Upper lobe of left lung (tissue), 6 donors: ENCODE results near the gene VPS35L. TPM values are rescaled to one million over a fixed set of nuclear protein-coding genes. Genes with fewer than 3 reads are reported as not detected.
"Not testable (repeated sequence)": the region's sequence is repeated elsewhere in the genome, so short reads cannot be mapped to it uniquely, and the experiment has no call there.

Experiments used
- ATAC-seq, 2 donors: fragments of 200-7000 bp; cut with Tn5 transposase; one replicate each; pipeline ENCODE4 v1.9.1; 2022; ENCODE audit warnings: mild to moderate bottlenecking in 2 of 2, moderate library complexity in 2 of 2; ENCODE audit not compliant: low FRiP score in 2 of 2
- DNase-seq, 2 donors: peaks; one replicate each; pipeline ENCODE4 v3.0.0-alpha.2; 2019 to 2020
- H3K27ac ChIP-seq, 4 donors: fragments of 200-600 bp; sonication (generic); one replicate each; pipeline ENCODE4 v1.5.1; 2016 to 2019
- H3K27me3 ChIP-seq, 4 donors: fragments of 200-600 bp; sonication (generic); one replicate each; pipeline ENCODE4 v1.5.1; 2017 to 2019
- H3K36me3 ChIP-seq, 4 donors: fragments of 200-600 bp; sonication (generic); one replicate each; pipeline ENCODE4 v1.5.1; 2016 to 2019
- H3K4me1 ChIP-seq, 4 donors: fragments of 200-600 bp; sonication (generic); one replicate each; pipeline ENCODE4 v1.5.1; 2018 to 2019
- H3K4me3 ChIP-seq, 4 donors: fragments of 200-600 bp; sonication (generic); one replicate each; pipeline ENCODE4 v1.5.1; 2017 to 2019; ENCODE audit warnings: mild to moderate bottlenecking in 2 of 4, moderate library complexity in 1 of 4
- H3K9me3 ChIP-seq, 4 donors: fragments of 200-600 bp; sonication (generic); one replicate each; pipeline ENCODE4 v1.5.1; 2018 to 2019
- EP300 ChIP-seq, 4 donors: sonication (generic); formaldehyde crosslinking; IDR thresholded peaks; one replicate each; pipeline ENCODE4 v1.5.1; 2017; ENCODE audit warnings: antibody characterized with exemption in 4 of 4, control low read depth in 2 of 4
- POLR2A ChIP-seq, 4 donors: fragments of 450-650 bp; IDR thresholded peaks; one replicate each; pipeline ENCODE4 v1.5.1; 2016 to 2017; ENCODE audit warnings: antibody characterized with exemption in 4 of 4, mild to moderate bottlenecking in 2 of 4
- POLR2AphosphoS5 ChIP-seq, 2 donors: sonication (generic); formaldehyde crosslinking; IDR thresholded peaks; one replicate each; pipeline ENCODE4 v1.5.1; 2017; ENCODE audit warnings: antibody characterized with exemption in 2 of 2
- WGBS, 2 donors: methylation state at CpG; one replicate each; pipeline ENCODE4 v1.1.5; 2017 to 2018; 5-methylcytosine and 5-hydroxymethylcytosine counted together
- total RNA-seq, 6 donors: library from RNA; depleted of rRNA in 4 of 6; stranded (reverse); fragments of >200 nt in 4 of 6; gene quantifications; one replicate each; pipeline versions ENCODE4 v1.1.0 to v1.2.1, GENCODE V29; 2016 to 2021
- TF ChIP-seq, protein P1 (sequence below), 6 experiments: fragments of 450-650 bp in 4 of 6; fragments of 200-600 bp in 2 of 6; sonication (generic) in 2 of 6; IDR thresholded peaks; one replicate each; pipeline ENCODE4 v1.5.1; 2016 to 2019; ENCODE audit warnings: antibody characterized with exemption in 6 of 6
- donor health status: DM: no; HTN: no; CAD: no; lungs with moderate emphysema.
- donor health status: DM: no; HTN: yes; CAD: no; lungs with severe emphysema.

Gene VPS35L
- total RNA-seq, 6 donors from 2014 or later = 39.8 to 52.9 (median 45.2) TPM

DNA sequence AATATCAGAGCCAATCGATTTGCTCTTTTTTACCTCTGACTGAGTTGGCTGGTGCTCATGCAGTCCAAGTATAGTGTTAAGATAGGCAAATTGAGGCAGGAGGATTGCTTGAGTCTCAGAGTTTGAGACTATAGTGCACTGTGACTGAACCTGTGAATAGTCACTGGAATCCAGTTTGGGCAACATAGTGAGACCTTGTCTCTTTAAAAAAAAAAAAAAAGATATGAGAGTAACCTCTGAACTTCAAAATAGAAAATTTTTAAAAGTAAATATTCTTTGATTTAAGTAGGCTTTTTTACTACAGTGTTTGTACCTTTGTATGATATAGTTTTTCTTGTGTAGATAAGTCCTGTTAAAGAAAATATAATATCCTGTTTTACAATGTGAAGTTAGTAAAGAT is 28.3 kb upstream of the VPS35L start:
- no peak for ATAC-seq
- TF ChIP-seq EP300 (IDR thresholded peaks at IDR 0.05) (no peak), POLR2AphosphoS5 (IDR thresholded peaks at IDR 0.05) (no peak), POLR2A (IDR thresholded peaks at IDR 0.05) (no peak)
- TF ChIP-seq, protein P1, sequence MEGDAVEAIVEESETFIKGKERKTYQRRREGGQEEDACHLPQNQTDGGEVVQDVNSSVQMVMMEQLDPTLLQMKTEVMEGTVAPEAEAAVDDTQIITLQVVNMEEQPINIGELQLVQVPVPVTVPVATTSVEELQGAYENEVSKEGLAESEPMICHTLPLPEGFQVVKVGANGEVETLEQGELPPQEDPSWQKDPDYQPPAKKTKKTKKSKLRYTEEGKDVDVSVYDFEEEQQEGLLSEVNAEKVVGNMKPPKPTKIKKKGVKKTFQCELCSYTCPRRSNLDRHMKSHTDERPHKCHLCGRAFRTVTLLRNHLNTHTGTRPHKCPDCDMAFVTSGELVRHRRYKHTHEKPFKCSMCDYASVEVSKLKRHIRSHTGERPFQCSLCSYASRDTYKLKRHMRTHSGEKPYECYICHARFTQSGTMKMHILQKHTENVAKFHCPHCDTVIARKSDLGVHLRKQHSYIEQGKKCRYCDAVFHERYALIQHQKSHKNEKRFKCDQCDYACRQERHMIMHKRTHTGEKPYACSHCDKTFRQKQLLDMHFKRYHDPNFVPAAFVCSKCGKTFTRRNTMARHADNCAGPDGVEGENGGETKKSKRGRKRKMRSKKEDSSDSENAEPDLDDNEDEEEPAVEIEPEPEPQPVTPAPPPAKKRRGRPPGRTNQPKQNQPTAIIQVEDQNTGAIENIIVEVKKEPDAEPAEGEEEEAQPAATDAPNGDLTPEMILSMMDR (IDR thresholded peaks at IDR 0.05) = no peak
- no peak for DNase-seq
- no peak overlapping the region for H3K4me3 ChIP-seq
- H3K4me1 ChIP-seq = peaks cover 21 to 31% (median 26%) of the 10 kb centered on the region in 4 donors
- H3K27me3 ChIP-seq = no peaks in the 10 kb centered on the region
- H3K36me3 ChIP-seq = peaks cover 0 to 26% (median 7%) of the 10 kb centered on the region in 4 donors
- no peaks in the 10 kb centered on the region for H3K9me3 ChIP-seq
- 92 to 93% methylated on average over 1 of the region's 1 CpG for WGBS, 2 donors
- no peak overlapping the region for H3K27ac ChIP-seq

DNA sequence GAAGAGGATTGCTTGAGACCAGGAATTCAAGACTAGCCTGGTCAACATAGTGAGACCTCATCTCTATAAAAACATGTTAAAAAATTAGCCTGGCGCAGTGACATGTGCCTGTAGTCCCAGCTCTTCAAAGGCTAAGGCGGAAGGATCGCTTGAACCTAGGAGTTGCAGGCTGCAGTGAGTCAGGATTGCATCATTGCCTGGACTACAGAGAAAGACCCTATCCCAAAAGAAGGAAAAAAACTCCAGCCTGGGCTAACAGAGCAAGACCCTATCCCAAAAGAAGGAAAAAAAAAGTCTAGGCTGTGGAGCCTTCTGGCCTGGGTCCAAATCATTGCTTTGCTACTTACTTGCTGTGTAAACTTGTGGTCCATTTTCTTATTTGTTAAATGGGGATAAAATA is 26.8 kb upstream of the VPS35L start:
- 97 to 100% methylated on average over 3 of the region's 3 CpGs for WGBS, 2 donors

GRCh38 chr16:19532601-19533000 is 22.9 kb upstream of the VPS35L start:
- no peaks in the 10 kb centered on the region for H3K27me3 ChIP-seq
- H3K4me1 ChIP-seq = no peaks in the 10 kb centered on the region
- WGBS, 2 donors = 73 to 91% methylated on average over 1 of the region's 1 CpG
- ATAC-seq (no peak), DNase-seq (no peak)
- TF ChIP-seq POLR2A (IDR thresholded peaks at IDR 0.05) = no peak
- TF ChIP-seq, protein P1 (IDR thresholded peaks at IDR 0.05) = no peak
- no peak for TF ChIP-seq POLR2AphosphoS5 (IDR thresholded peaks at IDR 0.05)
- TF ChIP-seq EP300 (IDR thresholded peaks at IDR 0.05) = no peak
- peaks cover 4 to 63% (median 26%) of the 10 kb centered on the region in 4 donors for H3K36me3 ChIP-seq
- H3K27ac ChIP-seq = no peak overlapping the region
- no peaks in the 10 kb centered on the region for H3K9me3 ChIP-seq
- H3K4me3 ChIP-seq = no peak overlapping the region

More for the DNA sequence above, 26.8 kb upstream of the VPS35L start:
- H3K4me1 ChIP-seq = peaks cover 9 to 17% (median 13%) of the 10 kb centered on the region in 4 donors
- H3K9me3 ChIP-seq = no peaks in the 10 kb centered on the region
- TF ChIP-seq POLR2A (IDR thresholded peaks at IDR 0.05) = no peak
- no peak for TF ChIP-seq POLR2AphosphoS5 (IDR thresholded peaks at IDR 0.05)
- no peak for DNase-seq
- no peaks in the 10 kb centered on the region for H3K27me3 ChIP-seq
- H3K27ac ChIP-seq = no peak overlapping the region
- no peak overlapping the region for H3K4me3 ChIP-seq
- H3K36me3 ChIP-seq = peaks cover 4 to 41% (median 10%) of the 10 kb centered on the region in 4 donors
- ATAC-seq = no peak

DNA sequence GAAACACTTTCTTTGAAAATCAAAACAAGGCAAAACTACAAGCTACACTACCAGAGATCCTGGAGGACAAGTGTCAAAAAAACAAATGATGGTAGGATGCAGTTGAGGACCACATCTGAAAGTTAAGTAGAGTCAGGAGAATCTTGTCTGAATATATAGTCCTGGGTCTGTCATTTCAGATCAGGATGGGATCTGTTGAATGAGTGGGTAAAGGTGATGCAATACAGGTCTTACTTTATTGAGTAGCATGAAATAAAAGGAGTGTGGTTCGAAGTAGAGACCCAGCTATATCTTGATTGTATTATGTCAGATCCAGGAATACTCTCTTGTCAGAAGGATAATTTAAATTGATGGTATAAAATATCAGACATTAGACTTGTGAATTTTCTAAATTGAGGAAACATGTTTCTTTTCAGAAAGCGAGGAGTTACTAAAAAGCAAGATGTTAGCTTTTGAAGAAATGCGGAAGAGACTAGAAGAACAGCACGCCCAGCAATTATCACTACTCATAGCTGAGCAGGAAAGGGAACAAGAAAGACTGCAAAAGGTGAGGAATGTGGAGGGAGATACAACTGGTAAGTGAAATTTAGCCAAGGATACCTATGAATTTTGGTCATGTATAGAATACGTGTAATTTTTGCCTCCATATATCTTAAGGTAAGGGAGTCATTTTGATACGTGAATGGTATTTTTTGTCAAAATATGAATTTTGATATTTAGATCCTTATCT is 15.1 kb upstream of the VPS35L start:
- no peak for TF ChIP-seq EP300 (IDR thresholded peaks at IDR 0.05)
- TF ChIP-seq, protein P1 (IDR thresholded peaks at IDR 0.05) = no peak
- TF ChIP-seq POLR2A (IDR thresholded peaks at IDR 0.05) = no peak
- TF ChIP-seq POLR2AphosphoS5 (IDR thresholded peaks at IDR 0.05) = no peak
- Histone ChIP-seq H3K4me1 (no peaks in the 10 kb centered on the region), H3K27me3 (no peaks in the 10 kb centered on the region), H3K9me3 (no peaks in the 10 kb centered on the region), H3K4me3 (no peak overlapping the region), H3K36me3 (peaks cover 0 to 91% (median 28%) of the 10 kb centered on the region in 4 donors), H3K27ac (no peak overlapping the region)
- ATAC-seq = no peak
- WGBS, 2 donors = 97 to 98% methylated on average over 6 of the region's 6 CpGs
- no peak for DNase-seq

DNA sequence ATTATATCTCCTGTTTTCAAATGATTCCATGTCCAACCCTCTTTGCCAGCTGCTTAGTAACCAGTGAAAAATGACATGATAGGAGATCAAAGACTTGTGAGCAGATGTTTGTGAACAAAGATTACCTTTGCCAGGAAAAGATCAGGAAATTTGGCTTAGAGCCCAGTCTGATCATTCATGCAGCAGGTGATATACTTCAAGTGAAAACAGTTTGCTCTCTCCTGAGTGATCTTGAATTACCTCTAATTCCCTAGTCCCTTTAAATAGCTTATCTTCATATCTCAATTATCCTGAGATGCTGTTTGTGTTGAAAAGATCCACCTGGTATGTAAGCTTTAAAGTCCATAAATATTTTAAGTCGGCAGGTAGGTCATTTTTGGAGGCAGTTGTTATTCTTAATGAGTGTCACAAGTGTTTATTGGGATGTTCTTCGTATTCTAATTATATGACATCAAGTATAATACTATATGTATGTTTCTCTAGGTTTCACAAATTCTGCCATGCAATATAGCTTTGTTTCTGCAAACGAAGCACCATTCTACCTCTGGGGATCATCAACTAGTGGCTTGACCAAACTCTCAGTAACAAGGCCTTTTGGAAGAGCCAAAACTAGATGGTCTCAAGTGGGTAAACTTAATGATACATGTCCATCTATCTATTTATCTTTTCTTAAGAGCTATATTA is 13.2 kb upstream of the VPS35L start:
- TF ChIP-seq POLR2AphosphoS5 (IDR thresholded peaks at IDR 0.05) (no peak), EP300 (IDR thresholded peaks at IDR 0.05) (no peak), POLR2A (IDR thresholded peaks at IDR 0.05) (no peak)
- TF ChIP-seq, protein P1 (IDR thresholded peaks at IDR 0.05) = no peak
- Histone ChIP-seq H3K4me3 (no peak overlapping the region), H3K36me3 (peaks cover 0 to 94% (median 16%) of the 10 kb centered on the region in 4 donors), H3K27ac (no peak overlapping the region), H3K27me3 (no peaks in the 10 kb centered on the region), H3K4me1 (no peaks in the 10 kb centered on the region), H3K9me3 (no peaks in the 10 kb centered on the region)
- ATAC-seq (no peak), DNase-seq (no peak)
- WGBS, 2 donors = 76 to 78% methylated on average over 3 of the region's 3 CpGs

- ATAC-seq, DNase-seq, H3K27ac ChIP-seq, H3K27me3 ChIP-seq, H3K4me1 ChIP-seq, H3K4me3 ChIP-seq, H3K9me3 ChIP-seq: not testable (repeated sequence)
- WGBS, 2 donors = 62 to 78% methylated on average over 10 of the region's 10 CpGs
- peaks cover 4 to 94% (median 15%) of the 10 kb centered on the region in 4 donors for H3K36me3 ChIP-seq
Measured at GRCh38 chr16:19543278-19543996, 12.1 kb upstream of the VPS35L start.
